Measurements from ENCODE around the gene SPATA33.

SPATA33 gene

DNA sequence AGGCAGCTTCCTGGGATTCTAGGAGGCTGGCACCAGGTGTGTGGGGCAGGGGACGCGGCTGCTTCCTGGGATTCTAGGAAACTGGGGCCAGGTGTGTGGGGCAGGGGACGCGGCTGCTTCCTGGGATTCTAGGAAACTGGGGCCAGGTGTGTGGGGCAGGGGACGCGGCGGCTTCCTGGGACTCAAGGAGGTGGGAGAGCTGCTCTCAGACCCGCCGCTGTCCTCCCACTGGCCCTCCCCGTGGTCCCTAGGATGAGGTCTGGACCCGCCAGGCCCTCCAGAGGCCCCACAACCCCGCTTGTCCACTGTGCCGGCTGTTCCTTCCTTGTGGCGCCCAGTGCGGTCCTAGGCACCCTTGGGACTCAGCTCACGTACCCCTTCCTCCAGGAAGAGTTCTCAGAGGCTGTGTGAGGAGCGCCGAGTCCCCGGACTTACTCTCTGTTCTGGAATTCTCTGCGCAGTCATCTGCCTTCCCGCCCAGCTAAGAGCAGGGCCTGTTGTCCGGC lies 43.6 kb upstream of the SPATA33 start:
- DNase-seq (ENCODE audit: low read depth), result no peak
- no peak overlapping the region for H3K4me3 ChIP-seq (ENCODE audit: low read depth, low read length)

DNA sequence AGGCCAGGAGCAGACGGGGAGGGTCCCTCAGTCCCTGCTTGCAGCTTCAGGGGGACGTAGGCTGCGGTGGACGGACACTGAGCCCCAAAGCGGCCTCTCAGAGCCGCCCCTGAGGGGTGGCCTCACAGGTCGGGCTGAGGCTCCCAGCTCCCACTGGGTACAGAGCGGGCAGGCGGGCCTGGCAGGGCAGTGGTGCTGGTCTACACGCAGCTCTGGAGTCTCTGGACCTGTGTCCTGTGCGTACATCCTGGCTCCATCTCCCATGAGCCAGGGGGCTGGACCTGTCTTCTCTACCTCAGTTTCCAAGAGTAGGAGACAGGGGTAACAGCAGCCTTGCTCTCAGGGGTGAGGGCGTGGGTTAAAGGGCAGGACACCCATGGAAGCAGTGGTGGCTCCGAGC lies 42.5 kb upstream of the SPATA33 start:
- no peak for DNase-seq (ENCODE audit: low read depth)
- TF ChIP-seq, protein P1, sequence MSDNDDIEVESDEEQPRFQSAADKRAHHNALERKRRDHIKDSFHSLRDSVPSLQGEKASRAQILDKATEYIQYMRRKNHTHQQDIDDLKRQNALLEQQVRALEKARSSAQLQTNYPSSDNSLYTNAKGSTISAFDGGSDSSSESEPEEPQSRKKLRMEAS (IDR thresholded peaks at IDR 0.05; ENCODE audit: low read depth, low read length), result no peak

More for the DNA sequence above, 43.6 kb upstream of the SPATA33 start:
- TF ChIP-seq, protein P2, sequence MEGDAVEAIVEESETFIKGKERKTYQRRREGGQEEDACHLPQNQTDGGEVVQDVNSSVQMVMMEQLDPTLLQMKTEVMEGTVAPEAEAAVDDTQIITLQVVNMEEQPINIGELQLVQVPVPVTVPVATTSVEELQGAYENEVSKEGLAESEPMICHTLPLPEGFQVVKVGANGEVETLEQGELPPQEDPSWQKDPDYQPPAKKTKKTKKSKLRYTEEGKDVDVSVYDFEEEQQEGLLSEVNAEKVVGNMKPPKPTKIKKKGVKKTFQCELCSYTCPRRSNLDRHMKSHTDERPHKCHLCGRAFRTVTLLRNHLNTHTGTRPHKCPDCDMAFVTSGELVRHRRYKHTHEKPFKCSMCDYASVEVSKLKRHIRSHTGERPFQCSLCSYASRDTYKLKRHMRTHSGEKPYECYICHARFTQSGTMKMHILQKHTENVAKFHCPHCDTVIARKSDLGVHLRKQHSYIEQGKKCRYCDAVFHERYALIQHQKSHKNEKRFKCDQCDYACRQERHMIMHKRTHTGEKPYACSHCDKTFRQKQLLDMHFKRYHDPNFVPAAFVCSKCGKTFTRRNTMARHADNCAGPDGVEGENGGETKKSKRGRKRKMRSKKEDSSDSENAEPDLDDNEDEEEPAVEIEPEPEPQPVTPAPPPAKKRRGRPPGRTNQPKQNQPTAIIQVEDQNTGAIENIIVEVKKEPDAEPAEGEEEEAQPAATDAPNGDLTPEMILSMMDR (IDR thresholded peaks at IDR 0.05; ENCODE audit: low read depth, low read length), result no peak

DNA sequence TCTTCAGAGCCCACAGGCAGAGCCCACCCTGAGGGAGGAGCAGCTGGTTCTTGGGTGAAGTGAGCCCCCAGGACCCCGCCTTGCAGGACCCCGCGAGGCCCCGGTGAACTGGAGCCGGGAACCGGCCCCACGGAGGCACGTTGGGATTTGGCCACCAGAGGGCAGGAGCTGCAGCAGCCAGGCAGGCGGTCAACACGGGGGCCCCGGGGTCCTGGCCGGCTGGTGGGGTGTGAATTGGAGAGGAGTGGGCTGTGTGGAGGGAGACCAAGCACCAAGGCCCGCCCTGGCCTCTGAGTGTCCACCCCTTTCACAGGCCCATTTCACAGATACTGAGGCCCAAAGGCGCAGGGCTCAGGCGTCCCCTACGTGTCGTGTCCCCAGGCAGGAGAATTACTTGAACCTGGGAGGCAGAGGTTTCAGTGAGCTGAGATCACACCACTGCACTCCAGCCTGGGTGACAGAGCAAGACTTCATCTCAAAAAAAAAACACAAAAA lies 42.0 kb upstream of the SPATA33 start:
- no peak for DNase-seq (ENCODE audit: low read depth)
- no peak overlapping the region for H3K4me3 ChIP-seq (ENCODE audit: low read depth, low read length)
- TF ChIP-seq POLR2A (IDR thresholded peaks at IDR 0.05; ENCODE audit: extremely low read depth, insufficient read length) (no peak), MYC (IDR thresholded peaks at IDR 0.05; ENCODE audit: low read depth, low read length) (no peak)
- TF ChIP-seq, protein P2 (IDR thresholded peaks at IDR 0.05; ENCODE audit: low read depth, low read length), result peak; percentile 37
- TF ChIP-seq, protein P1 (IDR thresholded peaks at IDR 0.05; ENCODE audit: low read depth, low read length), result no peak

More for the DNA sequence above, 42.5 kb upstream of the SPATA33 start:
- no peak overlapping the region for H3K4me3 ChIP-seq (ENCODE audit: low read depth, low read length)

DNA sequence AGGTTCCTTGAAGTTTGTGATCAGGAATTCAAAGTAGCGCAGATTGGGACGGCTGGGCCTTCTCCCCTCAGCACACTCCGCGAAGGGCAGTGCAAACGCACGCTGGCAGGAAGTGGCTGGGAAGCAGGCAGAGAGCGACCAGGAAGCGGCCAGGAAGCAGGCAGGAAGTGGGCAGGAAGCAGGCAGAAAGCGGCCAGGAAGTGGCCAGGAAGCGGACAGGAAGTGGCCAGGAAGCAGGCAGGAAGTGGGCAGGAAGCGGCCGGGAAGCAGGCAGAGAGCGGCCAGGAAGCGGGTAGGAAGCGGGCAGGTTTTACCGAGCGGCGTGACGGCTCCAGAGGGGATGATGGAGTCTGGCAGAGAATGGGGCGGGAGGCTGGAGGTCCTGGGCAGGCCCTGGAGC lies 41.0 kb upstream of the SPATA33 start:
- no peak for DNase-seq (ENCODE audit: low read depth)
- no peak for TF ChIP-seq POLR2A (IDR thresholded peaks at IDR 0.05; ENCODE audit: extremely low read depth, insufficient read length)
- TF ChIP-seq, protein P1 (IDR thresholded peaks at IDR 0.05; ENCODE audit: low read depth, low read length), result no peak
- TF ChIP-seq, protein P2 (IDR thresholded peaks at IDR 0.05; ENCODE audit: low read depth, low read length), result no peak
- no peak for TF ChIP-seq MYC (IDR thresholded peaks at IDR 0.05; ENCODE audit: low read depth, low read length)
- no peak overlapping the region for H3K4me3 ChIP-seq (ENCODE audit: low read depth, low read length)

DNA sequence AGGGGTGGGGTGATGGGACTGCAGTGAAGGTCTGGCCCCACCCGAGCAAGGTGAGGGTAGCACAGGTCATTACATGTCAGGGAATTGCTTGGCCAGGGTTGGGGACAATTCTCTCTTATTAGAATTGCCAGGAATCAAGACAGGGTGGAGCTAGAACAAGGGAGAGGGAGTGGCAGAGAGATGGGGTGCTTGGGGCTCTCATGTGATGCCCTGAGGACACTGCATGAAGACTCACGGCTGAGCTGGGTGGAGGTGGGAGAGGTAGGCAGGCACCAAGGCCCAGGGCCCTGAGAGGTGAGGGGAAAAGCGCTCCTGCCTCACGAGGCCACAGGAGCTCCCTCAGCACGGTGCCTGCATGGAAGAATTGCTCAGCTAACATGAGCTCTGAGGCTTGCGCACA lies 40.6 kb upstream of the SPATA33 start:
- H3K4me3 ChIP-seq (ENCODE audit: low read depth, low read length), result no peak overlapping the region
- no peak for DNase-seq (ENCODE audit: low read depth)
- TF ChIP-seq MYC (IDR thresholded peaks at IDR 0.05; ENCODE audit: low read depth, low read length) (no peak), POLR2A (IDR thresholded peaks at IDR 0.05; ENCODE audit: extremely low read depth, insufficient read length) (no peak)
- TF ChIP-seq, protein P2 (IDR thresholded peaks at IDR 0.05; ENCODE audit: low read depth, low read length), result no peak
- TF ChIP-seq, protein P1 (IDR thresholded peaks at IDR 0.05; ENCODE audit: low read depth, low read length), result no peak

DNA sequence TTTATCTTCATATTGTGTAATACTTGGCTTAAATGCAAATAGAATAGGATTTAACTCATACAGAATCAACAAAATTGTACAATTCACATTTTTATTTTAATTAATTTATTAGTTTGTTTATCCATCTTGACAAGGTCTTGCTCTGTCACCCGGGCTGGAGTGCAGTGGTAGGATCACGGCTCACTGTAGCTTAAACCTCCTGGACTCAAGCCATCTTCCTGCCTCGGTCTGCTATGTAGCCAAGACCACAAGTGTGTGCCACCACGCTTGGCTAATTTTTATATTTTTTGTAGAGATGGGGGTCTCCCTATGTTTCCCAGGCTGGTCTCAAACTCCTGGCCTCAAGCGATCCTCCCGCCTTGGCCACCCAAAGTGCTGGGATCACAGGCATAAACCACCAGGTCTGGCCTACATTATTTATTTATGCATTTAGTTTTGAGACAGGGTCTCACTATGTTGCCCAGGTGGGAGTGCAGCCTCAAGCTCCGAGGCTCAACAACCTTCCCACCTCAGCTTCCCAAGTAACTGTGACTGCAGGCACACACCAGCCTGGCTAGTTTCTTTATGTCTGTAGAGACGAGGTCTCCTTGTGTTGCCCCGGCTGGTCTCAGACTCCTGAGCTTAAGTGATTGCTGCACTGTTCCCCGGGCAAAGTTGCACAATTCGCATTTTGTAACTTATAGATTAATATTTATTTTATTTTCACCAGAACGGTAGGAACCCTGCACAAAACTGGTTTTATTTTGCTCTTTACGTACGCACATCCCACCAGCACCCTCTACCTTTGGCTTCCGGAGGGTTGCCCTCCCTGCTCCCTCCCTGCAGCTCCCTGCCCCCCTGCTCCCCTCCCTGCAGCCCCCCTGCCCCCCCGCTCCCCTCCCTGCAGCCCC lies 39.3 kb upstream of the SPATA33 start:
- H3K4me3 ChIP-seq (ENCODE audit: low read depth, low read length), result no peak overlapping the region
- TF ChIP-seq POLR2A (IDR thresholded peaks at IDR 0.05; ENCODE audit: extremely low read depth, insufficient read length), result no peak
- TF ChIP-seq, protein P1 (IDR thresholded peaks at IDR 0.05; ENCODE audit: low read depth, low read length), result no peak
- TF ChIP-seq, protein P2 (IDR thresholded peaks at IDR 0.05; ENCODE audit: low read depth, low read length), result no peak
- TF ChIP-seq MYC (IDR thresholded peaks at IDR 0.05; ENCODE audit: low read depth, low read length), result no peak
- peak; percentile 54 for DNase-seq (ENCODE audit: low read depth)

Data from NB4 (cell line).